Measurements from ENCODE around the gene TGFB2.

TGFB2 gene

DNA sequence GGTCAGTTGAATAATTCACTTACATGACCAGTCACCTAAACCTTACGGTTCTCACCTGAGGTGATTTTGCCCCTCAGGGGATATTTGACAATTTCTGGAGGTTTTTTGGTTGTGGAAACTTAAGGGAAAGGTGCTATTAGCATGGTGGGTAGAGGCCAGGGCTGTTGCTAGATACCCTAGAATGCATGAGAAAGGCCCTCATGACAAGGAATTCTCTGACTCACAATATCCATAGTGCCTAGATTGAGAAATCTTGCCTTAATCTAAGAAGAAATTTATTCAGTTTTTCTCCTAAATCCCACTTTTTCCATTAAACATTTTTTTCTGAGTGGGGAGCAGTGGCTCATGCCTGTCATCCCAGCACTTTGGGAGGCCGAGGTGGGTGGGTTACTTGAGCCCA lies 119.7 kb downstream of the TGFB2 start:
- no peak for DNase-seq

DNA sequence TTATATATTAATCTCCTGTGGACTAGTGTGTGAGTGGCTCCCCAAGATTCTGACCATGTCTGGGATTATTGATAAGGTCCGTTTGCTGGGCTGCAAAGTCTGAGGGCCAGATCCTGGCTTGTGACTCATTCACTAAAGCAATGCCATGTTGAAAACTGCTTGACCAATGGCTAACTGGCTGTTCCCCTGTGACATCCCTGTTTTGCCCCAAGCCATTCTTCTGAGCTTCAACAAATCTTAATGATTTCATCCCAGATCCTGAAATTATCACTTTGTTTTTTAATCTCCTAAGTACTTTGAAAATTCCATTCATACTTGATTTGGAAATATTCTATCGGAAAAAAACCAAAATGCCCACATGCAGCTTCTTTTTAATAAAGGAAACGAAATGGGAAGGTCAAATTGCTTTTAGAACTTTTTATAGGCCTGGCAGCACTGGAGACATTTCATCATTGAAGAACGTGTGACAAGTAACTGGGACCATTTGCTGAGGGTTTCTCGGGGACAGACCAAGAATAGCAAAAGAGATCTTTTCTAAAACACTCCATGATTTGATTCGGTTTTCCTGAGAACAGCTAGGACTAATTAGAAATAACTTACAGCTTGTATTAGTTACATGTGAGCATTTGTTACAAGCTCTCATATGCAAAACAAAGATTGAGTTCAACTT lies 121.3 kb downstream of the TGFB2 start:
- DNase-seq, result no peak

DNA sequence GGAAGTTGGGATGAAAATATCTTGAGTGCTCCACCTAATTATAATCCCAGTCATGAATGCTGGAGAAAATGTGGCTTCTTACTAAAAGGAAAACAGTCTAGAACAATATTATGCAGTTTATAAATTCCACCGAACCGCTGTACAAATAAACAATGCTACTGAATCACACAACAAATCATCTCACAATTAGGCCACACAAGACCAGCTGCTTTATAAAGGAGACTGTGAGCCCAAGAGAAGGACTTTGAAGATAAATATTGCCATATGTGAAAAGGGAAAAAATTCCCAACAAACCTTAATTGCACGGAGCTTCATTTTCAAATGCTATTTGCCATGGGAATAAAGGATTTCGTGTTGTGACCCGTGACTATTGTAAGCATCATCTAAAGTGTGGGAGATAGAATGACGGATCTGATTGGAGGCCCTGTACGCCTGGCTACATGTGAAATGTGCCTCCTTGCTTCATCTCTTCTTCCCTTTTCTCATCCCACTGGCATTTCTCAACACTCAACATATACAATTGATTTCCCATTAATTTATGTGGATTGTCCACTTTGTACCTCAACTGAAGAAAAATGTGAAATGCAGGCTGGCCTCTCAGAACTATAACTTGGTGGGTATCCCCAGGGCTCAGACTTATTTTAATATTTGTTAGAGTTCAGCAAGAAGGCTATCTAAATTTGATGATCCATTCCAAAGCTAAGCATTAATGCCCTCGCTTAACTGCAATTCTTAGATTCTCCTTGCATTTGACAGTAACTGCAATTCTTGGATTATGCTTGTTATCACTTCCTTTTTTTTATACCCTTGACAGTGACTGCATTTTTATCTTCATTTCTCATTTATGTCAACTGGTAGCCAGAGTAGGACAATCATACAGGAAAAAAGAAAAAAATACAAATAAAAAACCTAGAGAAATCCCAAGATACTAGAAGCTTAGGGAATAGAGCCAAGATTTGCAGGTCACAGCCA lies 122.3 kb downstream of the TGFB2 start:
- DNase-seq, result no peak

DNA sequence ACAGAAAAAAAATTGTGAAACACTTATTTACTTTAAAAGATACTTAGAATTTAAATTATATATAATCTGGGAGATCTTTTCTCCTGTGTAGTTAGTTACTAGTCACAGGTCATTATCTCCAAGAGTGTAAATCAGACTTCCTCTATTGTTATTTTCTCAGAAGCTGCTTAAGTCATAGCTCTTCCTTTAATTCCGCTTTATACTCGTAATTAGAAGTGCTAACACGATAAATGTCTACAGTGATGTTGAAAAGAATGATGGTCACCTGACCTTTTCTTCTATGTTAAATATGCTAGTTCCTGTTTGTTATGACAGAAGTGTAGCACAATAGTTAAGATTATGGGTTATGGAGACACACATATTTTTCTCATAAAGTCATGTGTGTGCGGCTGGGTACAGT lies 123.6 kb downstream of the TGFB2 start:
- DNase-seq, result no peak

DNA sequence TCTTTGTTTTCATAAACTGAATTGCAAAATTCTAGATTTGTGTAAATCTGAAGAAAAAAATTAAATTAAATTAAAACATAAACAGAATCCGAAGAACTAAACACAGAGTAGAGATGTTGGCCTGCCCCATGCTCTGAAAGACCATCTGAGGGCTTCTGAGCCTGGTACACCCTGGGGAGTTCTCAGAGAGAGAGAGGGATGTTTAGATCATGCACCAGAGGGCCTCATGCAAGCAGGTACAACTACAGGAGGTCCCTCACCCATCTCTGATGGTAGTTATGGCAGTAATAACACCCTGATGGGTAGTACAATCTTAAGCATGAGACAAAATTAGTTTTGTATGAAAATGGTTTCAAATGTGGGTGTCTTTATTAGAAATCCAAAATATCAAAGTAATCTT lies 127.7 kb downstream of the TGFB2 start:
- no peak for DNase-seq

DNA sequence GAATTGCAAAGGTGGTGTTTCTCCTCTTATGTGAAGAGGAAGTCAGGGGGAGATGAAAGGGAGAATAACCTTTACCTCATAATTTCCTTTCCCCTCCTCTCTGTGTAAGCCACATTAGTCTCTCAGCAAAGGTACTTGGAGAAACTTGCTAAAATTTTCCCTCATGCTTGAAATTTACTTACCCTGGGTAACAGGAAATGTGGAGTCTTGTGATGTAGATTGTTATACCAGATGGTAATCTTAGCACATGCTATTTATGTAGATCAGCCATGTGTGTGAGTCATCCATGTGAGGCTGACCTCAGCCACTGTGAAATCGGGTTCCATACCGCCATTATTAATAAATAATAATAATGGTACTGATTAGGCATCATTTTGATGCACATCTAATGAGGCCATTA lies 128.4 kb downstream of the TGFB2 start:
- no peak for DNase-seq

DNA sequence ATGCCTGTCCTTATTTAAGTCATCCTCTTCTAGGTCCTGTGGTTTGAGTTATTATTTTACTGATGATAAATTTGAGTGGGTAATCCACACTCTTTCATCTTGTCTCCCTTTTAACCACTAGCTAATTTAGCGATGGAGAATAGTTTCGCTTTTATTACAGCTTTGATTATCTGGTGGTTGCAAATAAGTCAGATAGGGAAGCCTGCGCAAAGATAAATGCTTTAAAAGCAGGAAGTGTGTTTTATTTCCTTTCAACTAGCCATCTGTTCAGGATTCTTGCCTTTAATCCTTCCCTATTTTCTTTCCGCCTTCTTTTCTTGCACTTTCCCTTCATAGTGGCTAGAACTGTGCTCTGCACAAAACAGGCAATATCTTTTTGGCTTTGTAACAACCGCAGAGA lies 129.0 kb downstream of the TGFB2 start:
- no peak for DNase-seq

DNA sequence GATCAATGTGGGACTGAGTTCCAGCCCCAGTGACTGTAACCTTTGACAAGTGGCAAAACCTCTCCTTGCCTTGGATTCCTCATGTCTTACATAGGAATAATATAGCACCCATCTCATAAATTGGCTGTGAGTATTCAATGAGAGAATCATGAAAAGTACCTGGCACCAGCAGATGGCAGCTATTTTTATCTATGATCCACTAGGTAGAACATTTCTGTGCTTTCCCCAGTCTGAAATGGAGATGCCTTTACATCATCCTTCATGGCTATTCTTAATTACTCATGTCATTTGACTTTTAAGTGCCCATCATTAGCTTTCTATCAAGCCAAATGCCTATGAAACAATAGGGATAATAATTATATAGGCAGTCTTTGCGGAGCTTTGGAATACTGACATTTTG lies 130.1 kb downstream of the TGFB2 start:
- DNase-seq, result no peak

DNA sequence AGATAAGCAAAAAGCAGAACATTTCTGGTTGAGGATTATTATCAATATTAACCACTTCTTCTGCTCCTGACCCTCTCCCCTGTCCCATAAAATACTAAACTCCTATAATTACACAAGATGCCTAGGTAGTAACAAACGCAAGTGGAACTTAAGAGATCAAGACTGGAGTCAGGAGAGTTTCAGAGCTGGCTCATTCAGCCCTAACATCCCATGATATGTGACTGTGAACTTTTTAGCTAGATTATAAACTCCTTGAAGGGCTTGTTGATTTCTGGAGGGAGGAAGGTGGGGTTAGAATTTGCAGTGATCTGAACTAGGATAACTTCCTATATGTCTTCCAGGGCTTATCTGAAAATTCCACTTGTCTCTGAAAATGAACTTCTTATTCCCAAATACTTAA lies 130.6 kb downstream of the TGFB2 start:
- no peak for DNase-seq

DNA sequence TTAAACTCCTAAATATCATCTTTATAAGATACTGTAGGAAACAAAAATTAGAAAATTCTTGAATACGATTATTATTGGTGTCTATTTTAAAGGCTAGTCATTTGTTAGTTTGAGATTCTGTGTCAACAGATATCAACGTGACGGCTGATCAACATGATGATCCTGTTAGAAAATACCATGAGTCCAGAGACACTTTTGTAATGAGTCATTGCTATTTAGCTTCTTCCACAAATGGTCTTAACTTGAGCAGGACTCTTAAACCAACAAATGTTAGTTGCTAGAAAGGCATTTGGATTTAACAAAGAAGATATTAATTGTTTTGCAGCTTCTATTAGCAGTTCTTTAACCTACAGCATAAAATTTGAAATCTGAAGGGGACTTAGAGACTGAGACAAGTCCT lies 131.2 kb downstream of the TGFB2 start:
- DNase-seq, result no peak

DNA sequence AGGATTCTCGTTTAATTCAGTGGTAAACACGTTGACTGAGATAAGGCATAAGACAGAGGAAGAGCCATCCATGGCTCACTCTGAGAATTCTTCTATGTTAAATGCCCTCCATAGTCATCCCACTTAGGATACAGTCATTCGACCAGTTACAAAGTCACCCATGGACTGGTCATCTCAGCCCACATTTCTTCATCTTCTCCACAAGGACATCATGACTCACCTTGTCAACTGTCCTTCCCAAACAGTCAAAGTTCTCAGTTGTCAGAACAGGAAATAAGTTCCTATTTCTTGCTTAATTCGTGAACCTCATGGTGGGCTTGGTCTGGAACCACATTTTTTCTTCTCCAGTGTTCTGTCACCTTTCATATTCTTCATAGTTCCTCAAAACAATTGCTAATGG lies 133.2 kb downstream of the TGFB2 start:
- no peak for DNase-seq

DNA sequence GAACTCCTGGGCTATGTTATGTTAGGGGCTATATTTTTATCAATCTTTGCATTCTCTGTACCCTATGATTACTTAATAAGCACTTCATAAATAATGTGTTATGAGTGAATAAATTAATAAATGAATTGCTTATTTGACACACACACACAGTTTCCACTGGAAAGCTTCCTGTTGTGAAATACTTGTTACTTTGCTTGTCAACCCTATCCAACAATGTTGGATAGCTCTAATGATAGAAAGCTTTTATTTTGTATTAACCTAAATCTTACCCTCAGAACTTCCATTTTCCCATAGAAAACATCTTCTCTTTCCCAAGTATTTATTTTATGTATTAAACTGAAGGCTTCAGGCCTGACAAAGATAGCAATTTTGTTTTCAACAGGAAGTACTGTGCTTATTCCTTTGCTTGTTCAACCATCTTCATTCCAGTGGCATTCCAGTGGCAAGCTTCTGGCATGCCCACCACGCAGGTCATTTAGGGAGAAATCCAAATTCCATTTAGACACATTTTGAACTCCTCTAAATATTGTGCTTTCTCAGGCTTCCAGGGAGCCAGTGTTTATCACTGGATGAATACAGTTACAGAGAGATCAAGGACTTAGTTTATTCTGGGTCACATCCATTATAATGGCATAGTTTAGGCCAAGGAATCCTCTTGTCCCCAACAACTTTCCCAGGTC lies 134.4 kb downstream of the TGFB2 start:
- DNase-seq, result no peak

DNA sequence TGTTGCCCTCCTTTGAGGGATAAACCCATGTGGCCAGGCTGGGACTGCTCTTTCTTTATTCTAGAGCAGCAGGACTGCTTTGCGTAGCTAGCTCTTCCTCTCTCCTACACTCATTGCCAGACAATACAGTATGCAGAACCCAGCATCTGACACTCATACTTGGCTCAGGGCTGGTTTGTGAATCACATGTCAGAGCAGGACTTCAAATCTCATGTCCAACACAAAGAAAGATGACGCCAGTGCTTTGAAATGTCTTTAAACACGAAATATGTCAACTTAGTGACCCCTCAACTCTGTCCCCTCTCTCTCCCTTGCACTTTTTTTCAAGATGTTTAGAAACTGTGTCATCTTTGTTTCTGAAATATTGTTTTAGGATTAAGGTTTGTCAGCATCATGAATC lies 135.0 kb downstream of the TGFB2 start:
- DNase-seq, result no peak

DNA sequence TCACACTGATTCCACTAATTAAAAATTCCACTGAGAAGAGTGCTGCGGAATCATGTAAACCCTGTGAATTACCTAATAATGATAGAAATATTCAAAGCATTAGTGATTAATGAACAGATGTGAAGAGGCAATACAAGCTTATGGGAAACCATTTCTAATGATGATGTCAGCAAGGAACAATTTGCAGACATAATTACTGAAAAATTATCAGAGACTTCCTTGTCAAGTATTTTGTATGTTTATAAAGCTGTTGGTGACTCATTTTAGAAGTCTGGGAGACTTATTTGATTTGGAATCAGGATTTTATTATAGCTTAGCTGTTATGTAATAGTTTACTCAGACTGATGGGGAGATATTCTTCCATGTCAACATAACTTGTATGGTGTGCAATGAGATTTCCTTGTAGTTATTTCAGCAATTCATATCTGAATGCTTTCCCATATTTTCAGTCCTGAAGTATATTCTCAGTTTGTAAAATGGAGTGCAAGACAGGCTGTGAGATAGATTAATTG lies 135.5 kb downstream of the TGFB2 start:
- DNase-seq, result no peak

DNA sequence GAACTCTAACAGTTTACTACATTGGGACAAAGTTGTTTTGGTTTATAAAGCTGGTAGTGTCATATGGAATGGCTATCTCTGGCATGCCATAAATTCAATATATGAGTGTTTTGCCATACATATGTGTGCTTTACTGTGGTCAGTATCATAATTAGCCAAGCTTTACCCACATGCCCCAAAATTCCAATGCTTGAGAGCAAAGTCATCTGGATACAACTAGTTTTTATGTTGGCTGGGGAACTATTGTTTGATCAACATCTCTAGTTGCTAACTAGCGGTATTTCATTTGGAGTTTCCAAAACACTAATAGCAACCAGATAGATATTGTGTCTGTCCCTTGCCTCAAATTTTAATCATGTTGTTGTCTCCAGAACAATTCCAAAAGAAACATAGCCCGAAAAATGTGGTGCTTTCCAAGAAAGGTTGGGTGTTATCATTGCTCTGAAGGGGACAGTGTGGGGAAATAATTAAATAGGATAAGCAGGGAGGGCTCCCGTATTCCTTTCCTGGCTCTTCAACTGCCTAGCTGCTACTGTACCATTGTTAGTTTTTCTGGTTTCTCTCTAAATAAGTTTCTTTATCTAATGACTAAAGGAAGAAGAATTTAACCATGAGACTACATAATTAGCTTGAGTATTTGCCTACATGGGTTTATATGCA lies 136.1 kb downstream of the TGFB2 start:
- DNase-seq, result no peak

DNA sequence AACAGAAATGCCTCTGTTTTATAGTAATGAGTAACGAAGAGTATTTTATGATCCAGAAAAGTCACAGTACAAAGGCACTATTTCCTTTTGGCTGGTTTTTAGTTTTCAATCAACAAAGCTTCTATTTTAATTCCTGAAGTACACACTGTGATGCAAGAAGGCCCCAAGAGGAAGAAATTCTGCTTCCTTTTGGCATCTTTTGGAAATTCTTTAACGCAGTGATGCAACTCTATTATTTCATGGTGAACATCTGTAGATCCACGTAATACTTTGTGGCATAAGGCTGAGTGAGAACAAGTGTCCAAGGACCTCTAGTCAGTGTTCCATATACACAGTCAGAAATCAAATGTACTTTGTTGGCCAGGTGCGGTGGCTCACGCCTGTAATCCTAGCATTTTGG lies 137.5 kb downstream of the TGFB2 start:
- no peak for DNase-seq

DNA sequence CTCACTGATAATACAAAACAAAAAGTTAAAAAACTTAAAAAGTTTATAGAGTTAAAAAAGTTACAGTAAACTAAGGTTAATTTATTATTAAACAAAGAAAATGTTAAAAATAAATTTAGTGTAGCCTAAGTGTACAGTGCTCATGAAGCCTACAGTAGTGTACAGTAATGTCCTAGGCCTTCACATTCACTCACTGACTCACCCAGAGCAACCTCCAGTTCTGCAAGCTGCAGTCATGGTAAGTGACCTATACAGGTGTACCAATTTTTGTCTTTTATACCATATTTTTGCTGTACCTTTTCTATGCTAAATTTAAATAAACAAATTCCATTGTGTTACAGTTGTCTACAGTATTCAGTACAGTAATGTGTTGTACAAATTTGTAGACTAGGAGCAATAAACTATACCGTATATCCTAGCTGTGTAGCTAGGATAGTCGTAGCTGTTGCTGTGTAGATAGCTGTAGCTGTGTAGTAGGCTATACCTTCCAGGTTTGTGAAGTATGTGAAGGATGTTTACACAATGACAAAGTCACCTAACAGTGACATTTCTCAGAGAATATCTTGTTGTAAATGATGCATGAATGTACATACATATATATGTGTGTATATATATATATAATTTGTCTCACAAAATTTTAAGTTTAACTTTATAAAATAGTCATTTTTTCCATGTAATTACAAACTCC lies 140.2 kb downstream of the TGFB2 start:
- DNase-seq, result no peak

DNA sequence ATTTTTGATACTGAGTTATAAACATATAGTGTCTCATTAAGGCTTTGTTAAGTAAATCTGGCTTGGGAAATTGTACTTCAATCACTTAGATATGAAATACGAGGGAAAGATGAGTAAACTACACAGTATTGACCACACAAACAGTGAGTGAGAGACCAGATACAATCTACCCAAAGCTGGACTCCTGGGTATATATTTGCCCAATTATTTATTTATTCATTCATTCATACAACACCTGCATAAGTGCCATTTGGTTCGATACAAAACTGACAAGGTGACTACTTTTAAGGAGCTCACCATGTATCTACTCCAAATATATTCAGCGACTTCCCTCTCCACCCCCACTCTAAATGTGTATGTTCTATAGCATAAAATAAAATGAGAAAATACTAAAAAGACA lies 143.4 kb downstream of the TGFB2 start:
- no peak for DNase-seq

DNA sequence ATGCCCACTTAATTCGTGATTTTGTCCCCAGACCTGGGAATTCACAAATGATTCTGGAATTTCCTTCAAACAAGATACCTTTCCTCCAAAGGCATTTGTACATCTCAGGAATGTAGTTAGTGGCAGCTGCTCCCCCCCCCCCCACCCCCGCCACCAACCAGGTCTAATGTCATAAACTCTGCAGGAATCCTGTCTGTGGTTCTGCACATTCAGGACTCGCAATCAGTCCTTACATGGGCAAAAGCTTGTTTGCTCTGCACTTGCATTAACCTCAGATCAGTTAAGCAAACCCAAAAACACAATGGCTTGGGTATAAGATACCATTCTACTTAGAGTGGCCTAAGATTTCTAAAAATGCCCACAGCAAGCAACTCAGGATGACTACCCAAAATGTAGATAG lies 143.8 kb downstream of the TGFB2 start:
- no peak for DNase-seq

DNA sequence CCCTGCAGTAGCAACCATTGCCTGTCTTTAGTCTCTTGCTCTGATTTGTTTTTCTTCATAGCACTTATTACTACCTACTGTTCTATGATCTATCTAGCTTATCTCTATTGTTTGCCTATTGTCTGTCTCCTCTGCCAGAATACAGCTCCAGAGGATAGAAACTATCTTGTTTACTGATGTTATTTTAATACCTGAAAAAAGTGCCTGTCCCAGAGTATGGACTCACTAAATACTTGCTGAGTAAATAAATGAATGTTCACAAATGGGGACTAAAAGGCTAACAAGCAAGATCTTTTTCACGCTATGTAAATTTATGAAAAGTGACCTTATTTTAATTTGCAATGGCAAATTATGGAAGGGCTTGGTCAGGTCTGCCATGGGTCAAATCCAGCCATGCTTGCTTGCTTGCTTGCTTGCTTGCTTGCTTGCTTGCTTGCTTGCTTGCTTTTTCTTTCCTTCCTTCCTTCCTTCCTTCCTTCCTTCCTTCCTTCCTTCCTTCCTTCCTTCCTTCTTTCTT lies 145.3 kb downstream of the TGFB2 start:
- no peak for DNase-seq

DNA sequence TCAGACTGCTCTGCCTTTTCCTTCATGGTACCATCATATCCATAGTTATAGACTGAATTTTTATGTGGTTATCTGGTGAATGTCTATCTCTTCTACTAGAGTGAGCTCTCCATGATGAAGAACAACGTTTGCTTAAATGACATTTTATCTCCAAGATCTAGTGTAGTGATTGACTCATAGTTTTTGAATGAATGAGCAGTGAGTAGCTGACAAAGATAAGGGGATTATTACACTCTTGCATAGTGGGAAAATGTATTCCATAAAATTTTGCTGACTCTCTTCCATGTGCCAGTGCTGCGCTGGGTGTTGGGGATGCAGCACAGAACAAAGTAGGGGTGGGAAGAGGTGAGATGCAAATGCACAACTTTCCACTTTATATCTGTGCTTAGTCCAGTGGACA lies 147.7 kb downstream of the TGFB2 start:
- DNase-seq, result no peak

DNA sequence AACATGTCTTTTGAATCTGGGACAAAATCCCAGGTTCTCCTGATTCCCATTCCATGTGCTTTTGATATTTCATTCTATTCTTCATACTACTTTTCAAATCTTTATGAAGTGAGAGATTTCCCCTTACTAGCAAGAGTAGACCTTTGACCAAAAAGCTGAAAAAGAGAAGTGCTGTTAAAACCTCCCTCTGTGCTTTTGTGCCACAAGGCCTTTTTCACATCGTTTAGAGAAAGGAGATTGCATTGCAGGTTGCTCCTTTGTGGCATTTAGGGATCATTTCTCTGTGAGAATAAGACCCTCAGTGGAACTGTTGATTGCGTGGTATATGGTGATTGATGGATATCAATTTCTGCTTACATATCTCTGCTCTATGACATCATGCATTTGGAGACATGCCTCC lies 148.8 kb downstream of the TGFB2 start:
- DNase-seq, result no peak

All from CD4-positive, alpha-beta T cell treated with Interleukin-12 subunit alpha and Interleukin-12 subunit beta, for 1 hour (primary cell).